Right atrium auricular region (tissue), 2 donors: Measurements from ENCODE around the gene SLC39A10. TPM values are rescaled to one million over a fixed set of nuclear protein-coding genes. Genes with fewer than 3 reads are reported as not detected.

Experiments used
- DNase-seq: peaks from one replicate; pipeline ENCODE4 v3.0.0-alpha.2; 2019; ENCODE audit warnings: low spot score
- H3K27ac ChIP-seq, 2 donors: fragments of 200-600 bp; sonication (generic); 1 replicate in 1 of 2; 2 replicates in 1 of 2; pipeline ENCODE4 v1.5.1; 2016 to 2019
- H3K27me3 ChIP-seq, 2 donors: fragments of 200-600 bp; sonication (generic); one replicate each; pipeline versions ENCODE4 v1.5.1 to v1.6.0; 2017 to 2019
- H3K36me3 ChIP-seq: fragments of 200-600 bp; sonication (generic); one replicate; pipeline ENCODE4 v1.5.1; 2016
- H3K4me1 ChIP-seq, 2 donors: fragments of 200-600 bp; sonication (generic); one replicate each; pipeline versions ENCODE4 v1.5.1 to v1.6.0; 2017 to 2019
- H3K4me3 ChIP-seq, 2 donors: fragments of 200-600 bp; sonication (generic); 1 replicate in 1 of 2; 2 replicates in 1 of 2; pipeline ENCODE4 v1.5.1; 2017 to 2019; ENCODE audit warnings: mild to moderate bottlenecking in 1 of 2, moderate library complexity in 1 of 2
- H3K9me3 ChIP-seq, 2 donors: fragments of 200-600 bp; sonication (generic); one replicate each; pipeline ENCODE4 v1.5.1; 2019
- total RNA-seq, 2 donors: library from RNA; depleted of rRNA; stranded (reverse); fragments of >200 nt; gene quantifications; one replicate each; pipeline ENCODE4 v1.1.0, GENCODE V29; 2016
- TF ChIP-seq, protein P1 (sequence below), 2 donors: fragments of 200-600 bp; sonication (generic); IDR thresholded peaks; one replicate each; pipeline ENCODE4 v1.5.1; 2019; ENCODE audit warnings: antibody characterized with exemption in 2 of 2

SLC39A10 gene
- total RNA-seq, 2 donors from 2014 or later, result 8.5 to 12.3 TPM

DNA sequence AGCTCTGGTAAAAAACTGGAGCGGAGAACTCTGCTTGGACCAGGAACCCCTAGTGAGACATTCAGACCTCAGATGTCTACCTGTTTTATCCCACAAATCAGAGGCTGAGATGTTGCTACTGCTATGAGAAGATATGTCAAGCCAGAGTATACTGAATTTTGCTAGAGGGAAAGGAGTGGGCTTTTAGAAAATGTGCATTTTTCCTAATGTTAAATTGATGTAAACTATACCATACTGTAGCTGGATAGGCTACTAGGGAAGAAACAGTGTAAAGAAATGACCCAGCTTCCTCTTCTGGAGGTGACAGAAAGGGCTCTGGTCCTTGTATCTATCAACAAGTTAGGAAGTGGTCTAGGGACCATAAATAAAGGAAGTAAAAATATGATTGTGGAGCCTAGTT, 65.0 kb downstream of the SLC39A10 start:
- Histone ChIP-seq H3K4me1 (no peaks in the 10 kb centered on the region), H3K9me3 (no peaks in the 10 kb centered on the region), H3K27ac (no peak overlapping the region), H3K36me3 (peaks cover 31% of the 10 kb centered on the region), H3K27me3 (no peaks in the 10 kb centered on the region), H3K4me3 (no peak overlapping the region)
- TF ChIP-seq, protein P1, sequence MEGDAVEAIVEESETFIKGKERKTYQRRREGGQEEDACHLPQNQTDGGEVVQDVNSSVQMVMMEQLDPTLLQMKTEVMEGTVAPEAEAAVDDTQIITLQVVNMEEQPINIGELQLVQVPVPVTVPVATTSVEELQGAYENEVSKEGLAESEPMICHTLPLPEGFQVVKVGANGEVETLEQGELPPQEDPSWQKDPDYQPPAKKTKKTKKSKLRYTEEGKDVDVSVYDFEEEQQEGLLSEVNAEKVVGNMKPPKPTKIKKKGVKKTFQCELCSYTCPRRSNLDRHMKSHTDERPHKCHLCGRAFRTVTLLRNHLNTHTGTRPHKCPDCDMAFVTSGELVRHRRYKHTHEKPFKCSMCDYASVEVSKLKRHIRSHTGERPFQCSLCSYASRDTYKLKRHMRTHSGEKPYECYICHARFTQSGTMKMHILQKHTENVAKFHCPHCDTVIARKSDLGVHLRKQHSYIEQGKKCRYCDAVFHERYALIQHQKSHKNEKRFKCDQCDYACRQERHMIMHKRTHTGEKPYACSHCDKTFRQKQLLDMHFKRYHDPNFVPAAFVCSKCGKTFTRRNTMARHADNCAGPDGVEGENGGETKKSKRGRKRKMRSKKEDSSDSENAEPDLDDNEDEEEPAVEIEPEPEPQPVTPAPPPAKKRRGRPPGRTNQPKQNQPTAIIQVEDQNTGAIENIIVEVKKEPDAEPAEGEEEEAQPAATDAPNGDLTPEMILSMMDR (IDR thresholded peaks at IDR 0.05), result no peak
- DNase-seq, result no peak

DNA sequence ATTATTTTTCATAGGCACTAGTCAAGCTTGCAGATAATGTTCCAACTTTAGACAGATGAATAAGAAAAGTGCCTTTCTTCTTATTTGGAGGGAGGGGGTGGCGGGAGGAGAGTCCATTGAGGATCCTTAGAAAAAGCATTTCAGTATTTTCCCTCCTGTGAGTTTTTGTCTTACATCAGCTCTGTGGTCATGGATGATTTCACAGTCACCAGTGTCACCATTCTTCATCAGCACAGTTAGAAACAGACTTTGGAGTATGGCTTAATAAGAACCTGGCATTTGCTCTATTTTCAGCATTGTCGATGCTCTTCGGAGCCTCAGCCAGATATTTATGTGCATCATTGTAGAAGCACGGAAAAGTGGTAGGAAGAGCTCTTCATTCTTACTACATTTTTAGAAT, 70.1 kb downstream of the SLC39A10 start:
- H3K36me3 ChIP-seq, result peaks cover 34% of the 10 kb centered on the region
- no peak overlapping the region for H3K27ac ChIP-seq
- DNase-seq, result no peak
- no peaks in the 10 kb centered on the region for H3K4me1 ChIP-seq
- TF ChIP-seq, protein P1 (IDR thresholded peaks at IDR 0.05), result no peak
- H3K9me3 ChIP-seq, result no peaks in the 10 kb centered on the region
- H3K27me3 ChIP-seq, result no peaks in the 10 kb centered on the region
- H3K4me3 ChIP-seq, result no peak overlapping the region

- Histone ChIP-seq H3K27me3 (no peaks in the 10 kb centered on the region), H3K4me3 (no peak overlapping the region), H3K9me3 (no peaks in the 10 kb centered on the region), H3K27ac (no peak overlapping the region), H3K4me1 (no peaks in the 10 kb centered on the region), H3K36me3 (peaks cover 34% of the 10 kb centered on the region)
- no peak for DNase-seq
- TF ChIP-seq, protein P1 (IDR thresholded peaks at IDR 0.05), result no peak
These were observed 73.9 kb downstream of the SLC39A10 start for GRCh38 chr2:195730912-195731311.

DNA sequence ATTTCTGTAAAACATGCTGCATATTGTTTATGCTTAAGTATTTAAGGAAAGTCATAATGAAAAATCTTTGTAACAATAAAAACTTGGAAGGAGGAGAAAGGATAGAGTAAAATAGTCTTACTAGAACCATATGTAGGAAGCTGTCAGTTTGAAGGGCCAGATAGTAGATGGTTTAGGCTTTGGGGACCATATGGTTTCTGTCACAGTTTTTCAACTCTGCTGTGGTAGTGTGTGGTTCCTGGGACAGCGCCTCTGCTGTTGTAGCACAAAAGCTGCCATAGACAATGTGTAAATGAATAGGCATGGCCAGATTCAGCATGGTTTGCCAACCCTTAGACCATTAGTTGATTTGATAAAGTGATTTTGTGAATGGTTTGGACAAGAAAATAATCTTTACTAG, 75.5 kb downstream of the SLC39A10 start:
- H3K27me3 ChIP-seq, result no peaks in the 10 kb centered on the region
- H3K4me3 ChIP-seq, result no peak overlapping the region
- TF ChIP-seq, protein P1 (IDR thresholded peaks at IDR 0.05), result no peak
- H3K27ac ChIP-seq, result no peak overlapping the region
- peaks cover 34% of the 10 kb centered on the region for H3K36me3 ChIP-seq
- no peaks in the 10 kb centered on the region for H3K4me1 ChIP-seq
- H3K9me3 ChIP-seq, result no peaks in the 10 kb centered on the region
- DNase-seq, result no peak

DNA sequence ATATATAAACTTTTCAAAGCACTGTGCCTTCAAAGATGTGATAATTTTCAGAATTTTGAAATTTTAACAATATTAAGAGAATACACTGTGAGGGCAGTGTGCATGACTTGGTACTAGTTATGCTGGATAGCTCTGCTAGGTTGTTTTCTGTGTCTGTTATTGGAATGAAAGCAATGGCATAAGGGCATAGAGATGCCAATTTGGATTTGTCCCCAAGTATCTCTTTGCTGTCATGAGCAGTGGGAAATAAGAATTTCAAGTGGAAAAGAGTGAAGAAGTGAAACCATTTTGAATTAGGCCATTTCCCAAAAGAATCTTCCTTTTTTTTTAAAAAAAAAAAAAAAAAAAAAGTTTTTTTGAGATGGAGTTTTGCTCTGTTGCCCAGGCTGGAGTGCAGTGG, 76.8 kb downstream of the SLC39A10 start:
- H3K4me3 ChIP-seq, result no peak overlapping the region
- peaks cover 34% of the 10 kb centered on the region for H3K36me3 ChIP-seq
- no peaks in the 10 kb centered on the region for H3K9me3 ChIP-seq
- TF ChIP-seq, protein P1 (IDR thresholded peaks at IDR 0.05), result no peak
- no peaks in the 10 kb centered on the region for H3K4me1 ChIP-seq
- no peak overlapping the region for H3K27ac ChIP-seq
- no peak for DNase-seq
- no peaks in the 10 kb centered on the region for H3K27me3 ChIP-seq

DNA sequence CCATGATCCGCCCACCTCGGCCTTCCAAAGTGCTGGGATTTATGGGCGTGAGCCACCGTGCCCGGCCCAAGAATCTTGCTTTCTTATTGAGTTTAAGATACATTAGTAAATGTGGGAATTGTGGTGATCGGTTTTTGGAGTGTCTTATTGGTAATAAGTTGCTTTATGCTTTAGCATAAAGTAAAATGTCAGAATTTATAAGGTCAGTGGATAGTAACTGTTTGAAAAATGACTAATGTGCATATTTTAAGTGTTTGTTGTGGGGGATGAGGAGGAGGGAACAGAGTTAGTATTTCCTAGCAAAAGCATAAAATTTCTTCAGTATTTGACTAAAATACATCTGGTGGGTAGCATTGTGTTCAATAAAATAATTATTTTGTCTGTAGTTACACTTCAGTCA, 77.4 kb downstream of the SLC39A10 start:
- TF ChIP-seq, protein P1 (IDR thresholded peaks at IDR 0.05), result no peak
- Histone ChIP-seq H3K36me3 (peaks cover 28% of the 10 kb centered on the region), H3K27ac (no peak overlapping the region), H3K9me3 (no peaks in the 10 kb centered on the region), H3K4me3 (no peak overlapping the region), H3K27me3 (no peaks in the 10 kb centered on the region), H3K4me1 (no peaks in the 10 kb centered on the region)
- DNase-seq, result no peak
